NCI-H2196 treated with DMSO at 0.1 percent for 48 hours (cell line): ENCODE data around the gene ACIN1.

Source experiments
- DNase-seq: peaks from one replicate; lab custom pipeline; 2025; ENCODE audit not compliant: unreplicated experiment; lab: John Stamatoyannopoulos, UW

The ACIN1 gene, protein sequence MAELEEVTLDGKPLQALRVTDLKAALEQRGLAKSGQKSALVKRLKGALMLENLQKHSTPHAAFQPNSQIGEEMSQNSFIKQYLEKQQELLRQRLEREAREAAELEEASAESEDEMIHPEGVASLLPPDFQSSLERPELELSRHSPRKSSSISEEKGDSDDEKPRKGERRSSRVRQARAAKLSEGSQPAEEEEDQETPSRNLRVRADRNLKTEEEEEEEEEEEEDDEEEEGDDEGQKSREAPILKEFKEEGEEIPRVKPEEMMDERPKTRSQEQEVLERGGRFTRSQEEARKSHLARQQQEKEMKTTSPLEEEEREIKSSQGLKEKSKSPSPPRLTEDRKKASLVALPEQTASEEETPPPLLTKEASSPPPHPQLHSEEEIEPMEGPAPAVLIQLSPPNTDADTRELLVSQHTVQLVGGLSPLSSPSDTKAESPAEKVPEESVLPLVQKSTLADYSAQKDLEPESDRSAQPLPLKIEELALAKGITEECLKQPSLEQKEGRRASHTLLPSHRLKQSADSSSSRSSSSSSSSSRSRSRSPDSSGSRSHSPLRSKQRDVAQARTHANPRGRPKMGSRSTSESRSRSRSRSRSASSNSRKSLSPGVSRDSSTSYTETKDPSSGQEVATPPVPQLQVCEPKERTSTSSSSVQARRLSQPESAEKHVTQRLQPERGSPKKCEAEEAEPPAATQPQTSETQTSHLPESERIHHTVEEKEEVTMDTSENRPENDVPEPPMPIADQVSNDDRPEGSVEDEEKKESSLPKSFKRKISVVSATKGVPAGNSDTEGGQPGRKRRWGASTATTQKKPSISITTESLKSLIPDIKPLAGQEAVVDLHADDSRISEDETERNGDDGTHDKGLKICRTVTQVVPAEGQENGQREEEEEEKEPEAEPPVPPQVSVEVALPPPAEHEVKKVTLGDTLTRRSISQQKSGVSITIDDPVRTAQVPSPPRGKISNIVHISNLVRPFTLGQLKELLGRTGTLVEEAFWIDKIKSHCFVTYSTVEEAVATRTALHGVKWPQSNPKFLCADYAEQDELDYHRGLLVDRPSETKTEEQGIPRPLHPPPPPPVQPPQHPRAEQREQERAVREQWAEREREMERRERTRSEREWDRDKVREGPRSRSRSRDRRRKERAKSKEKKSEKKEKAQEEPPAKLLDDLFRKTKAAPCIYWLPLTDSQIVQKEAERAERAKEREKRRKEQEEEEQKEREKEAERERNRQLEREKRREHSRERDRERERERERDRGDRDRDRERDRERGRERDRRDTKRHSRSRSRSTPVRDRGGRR

DNA sequence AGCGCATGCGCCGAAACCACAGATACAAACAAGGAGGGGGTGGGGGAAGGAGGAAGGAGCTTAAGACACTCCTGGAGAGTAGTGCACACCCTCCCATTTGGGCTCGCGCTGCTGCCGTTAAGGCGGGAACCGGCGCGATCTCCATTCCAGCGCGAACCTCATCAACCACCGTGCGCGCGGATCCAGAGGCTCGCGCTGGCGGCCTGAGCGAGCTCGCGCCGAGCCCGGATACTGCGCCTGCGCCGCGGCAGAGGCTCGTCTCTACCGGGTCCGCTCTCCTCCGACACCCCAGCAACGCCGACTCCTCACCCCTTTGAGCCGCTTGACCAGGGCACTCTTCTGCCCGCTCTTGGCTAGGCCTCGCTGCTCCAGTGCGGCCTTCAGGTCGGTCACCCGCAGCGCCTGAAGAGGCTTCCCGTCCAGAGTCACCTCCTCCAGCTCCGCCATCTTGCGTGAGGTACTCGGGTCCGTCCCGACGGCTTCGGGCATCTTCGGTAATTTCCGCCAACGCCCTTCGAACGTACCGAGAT lies at the start of gene ACIN1:
TSS of gene ACIN1 (minus strand) at position 471 of the 530 bp plus-strand sequence. CDS start at position 447, 24 bp downstream.
- no peak for DNase-seq

DNA sequence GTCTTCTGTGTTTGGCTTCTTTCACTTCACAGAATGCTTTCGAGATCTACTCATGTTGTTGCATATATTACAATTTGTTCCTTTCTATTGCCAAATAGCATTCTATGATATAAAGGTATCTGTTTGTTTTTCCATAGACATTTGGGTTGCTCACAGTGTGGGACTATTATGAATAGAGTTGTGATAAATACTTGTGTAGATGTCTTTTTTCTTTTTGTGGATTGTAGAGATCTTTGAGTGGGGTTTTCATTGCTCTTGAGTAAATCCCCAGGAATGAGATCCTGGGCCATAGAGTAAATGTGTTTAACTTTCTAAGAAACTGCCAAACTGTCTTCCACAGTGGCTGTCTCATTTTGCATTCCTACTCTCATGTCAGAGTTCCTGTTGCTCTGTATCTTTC lies 49.0 kb upstream of the ACIN1 start:
- no peak for DNase-seq

DNA sequence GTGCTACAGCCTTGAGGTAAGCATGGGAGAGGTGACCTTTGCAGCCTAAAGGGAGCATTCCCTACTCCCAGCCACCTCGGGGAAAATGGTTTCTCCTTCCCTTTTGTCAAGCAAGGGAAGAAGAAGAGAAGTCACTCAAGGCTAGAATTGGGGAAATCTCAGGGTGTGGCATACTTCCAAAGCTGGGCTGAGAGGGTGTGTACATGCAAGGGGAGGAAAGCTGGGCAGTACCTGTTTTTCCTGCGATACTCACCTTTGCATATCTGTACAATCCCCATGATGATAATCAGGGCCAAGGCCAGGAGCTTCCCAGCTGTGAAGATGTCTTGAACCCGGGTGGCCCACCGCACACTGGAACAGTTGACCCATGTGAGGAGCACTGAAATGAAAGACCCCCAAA lies 47.9 kb upstream of the ACIN1 start:
- DNase-seq, result no peak

DNA sequence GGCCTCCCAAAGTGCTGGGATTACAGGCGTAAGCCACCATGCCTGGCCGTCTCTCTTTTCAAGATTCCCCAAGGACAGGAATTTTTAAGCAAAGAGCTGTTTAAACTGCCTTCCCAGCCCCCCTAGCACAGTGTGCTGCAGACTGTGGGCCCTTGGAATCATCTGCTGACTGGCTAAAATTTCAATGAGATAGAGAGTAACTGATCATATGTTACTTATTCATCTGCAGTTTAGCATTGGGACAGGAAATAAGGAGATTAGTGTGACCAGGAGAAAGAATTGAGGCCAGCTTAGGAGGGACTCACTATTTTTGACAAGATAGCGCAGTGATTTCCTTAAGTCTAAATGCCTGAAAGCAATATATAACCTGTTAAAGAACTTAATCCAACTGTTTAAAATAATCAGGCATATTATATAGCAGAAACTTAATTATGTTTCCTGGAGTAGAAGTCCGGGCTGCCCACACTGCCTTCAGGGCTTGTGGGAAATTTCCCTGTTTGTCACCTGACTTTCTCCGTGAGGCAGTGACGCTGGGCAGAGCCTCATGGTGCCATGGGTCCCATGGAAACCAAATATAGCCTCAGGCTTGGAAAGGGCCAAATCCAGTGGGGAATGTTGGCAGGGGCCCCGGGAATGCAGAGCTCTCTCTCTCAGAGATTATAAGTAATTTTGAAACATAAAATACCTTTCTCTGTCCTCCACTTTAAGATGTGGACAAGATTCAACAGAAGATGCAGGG lies 46.9 kb upstream of the ACIN1 start:
- DNase-seq, result no peak

DNA sequence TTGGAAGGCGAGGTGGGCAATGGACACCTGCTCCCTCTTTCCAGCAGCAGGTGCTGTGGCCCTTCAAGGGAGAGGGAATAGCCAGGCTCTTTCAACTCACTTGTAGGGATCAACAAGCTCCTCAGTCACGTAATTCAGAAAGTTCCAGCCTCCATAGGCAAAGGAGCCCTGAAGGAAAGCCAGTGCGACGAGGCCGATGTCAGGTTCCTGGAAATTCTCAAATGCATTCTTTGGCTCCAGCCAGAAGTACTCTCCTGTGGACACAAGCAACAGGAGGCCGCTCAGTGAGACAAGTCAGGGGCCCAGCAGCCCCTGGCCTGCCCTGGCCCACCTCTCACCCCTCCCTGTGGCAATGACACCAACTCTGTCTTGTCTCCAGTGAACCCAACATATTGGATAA lies 45.4 kb upstream of the ACIN1 start:
- no peak for DNase-seq

DNA sequence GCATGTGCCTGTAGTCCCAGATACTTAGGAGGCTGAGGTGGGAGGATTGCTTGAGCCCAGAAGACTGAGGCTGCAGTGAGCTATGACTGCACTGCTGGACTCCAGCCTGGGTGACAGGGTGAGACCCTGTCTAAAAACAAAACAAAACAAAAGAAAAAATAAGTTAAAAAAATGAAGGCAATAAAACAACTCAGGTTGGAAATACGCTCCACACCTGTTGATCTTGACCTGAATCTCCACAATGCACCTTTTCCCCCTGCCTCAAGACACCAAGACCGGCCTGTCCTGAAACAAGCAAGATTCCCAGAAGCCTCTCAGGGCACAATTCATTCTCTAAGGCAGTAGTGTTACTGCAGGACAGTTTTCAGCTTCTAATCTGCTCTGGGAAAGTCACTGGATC lies 44.9 kb upstream of the ACIN1 start:
- no peak for DNase-seq

DNA sequence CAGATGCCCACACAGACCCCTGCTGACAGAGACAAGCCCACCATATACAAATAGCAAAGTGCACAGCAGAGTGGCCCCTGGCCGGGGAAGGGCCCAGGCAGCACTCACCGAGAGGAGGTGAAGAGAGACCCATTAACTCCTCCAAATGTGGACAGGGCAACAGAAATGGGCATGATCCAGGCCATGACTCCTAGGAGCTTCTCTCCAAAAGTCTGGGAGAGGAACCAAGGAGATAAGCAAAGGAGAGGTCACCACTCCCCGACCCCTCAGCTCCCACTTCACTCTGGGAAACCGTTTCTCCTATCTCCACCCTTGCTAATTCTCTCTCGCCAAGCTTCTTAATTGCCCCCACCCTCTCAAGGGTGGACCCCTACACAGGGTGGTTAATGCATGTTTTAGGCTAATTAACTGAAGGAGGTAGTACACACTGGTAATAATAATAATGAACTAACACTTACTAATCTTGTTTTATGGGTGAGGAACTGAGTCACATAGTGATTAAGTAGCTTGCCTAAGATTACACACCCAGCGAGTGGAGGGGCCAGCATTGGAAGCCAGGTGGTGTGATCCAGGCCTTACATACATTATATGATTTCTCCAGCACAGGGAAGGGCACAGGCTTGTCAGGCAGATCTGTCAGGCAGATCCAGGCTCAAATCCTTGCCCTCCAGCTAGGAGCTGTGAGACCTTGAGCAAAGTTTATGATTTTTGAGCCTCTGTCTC lies 43.0 kb upstream of the ACIN1 start:
- DNase-seq, result no peak

DNA sequence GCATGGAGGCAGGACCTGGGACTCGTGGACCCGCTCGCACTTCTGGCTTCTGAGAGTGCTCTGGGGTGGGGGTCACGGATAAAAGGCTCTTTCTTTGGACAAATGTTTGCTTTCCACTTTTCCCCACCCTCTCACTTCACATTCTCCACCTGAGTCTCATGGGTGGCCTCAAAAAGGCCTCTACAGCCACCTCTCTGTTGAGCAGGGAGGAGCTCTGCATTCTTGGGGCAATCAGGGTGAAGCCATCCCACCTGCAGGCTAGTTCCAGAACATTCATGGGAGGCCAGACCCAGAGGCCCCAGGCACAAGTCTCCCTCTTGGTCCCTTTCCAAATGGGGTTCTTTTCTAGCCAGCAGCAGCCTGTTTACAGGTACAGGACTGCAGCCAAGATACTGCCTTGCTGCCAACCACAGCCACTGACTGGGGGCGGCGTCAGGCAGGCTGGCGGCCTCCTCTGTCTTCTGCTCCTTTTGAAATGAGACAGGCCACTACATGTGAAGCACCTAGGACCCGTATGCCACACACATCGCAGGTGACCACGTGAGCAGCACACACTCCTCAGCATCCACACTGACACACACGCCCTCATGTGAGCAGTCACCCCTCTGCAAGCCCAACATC lies 42.4 kb upstream of the ACIN1 start:
- DNase-seq, result peak; percentile 36

DNA sequence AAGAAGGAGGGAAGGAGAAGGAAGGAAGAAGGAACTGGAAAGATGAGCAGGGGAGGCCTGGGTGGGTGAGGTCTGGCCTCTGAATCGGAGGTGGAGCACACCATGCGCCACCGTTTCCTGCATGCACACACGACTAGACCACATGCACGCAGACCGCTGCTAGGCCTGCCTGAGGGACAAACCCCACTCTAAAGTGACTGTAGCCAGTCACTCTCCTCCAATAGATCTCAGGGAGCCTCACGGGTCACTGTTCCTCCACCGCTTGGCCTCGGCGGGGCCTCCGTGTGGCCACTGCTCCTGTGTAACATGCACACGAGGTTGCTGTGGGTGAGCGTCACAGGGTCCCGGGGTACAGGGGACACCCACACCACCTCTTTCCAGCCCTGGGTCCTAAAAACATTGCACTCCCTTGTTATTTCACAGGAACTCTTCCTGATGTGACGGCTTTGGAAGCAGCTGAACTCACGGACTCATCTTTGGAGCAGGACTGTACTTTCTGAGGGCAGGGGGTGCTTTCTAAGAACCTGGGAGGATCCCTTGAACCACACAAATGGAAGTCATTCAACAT lies 41.7 kb upstream of the ACIN1 start:
- DNase-seq, result no peak

DNA sequence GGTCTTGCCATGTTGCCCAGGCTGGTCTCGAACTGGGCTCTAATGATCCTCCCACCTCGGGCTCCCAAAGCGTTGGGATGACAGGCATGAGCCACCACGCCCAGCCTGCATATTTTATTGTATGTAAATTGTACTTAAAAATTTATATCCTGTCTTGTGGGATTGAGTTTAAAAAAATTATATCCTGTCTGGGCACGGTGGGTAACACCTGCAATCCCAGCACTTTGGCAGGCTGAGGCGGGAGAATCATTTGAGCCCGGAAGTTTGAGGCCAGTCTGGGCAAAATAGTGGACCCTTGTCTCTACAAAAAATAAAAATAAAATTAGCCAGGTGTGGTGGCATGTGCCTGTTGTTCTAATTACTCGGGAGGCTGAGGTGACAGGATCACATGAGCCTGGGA lies 38.0 kb upstream of the ACIN1 start:
- no peak for DNase-seq

DNA sequence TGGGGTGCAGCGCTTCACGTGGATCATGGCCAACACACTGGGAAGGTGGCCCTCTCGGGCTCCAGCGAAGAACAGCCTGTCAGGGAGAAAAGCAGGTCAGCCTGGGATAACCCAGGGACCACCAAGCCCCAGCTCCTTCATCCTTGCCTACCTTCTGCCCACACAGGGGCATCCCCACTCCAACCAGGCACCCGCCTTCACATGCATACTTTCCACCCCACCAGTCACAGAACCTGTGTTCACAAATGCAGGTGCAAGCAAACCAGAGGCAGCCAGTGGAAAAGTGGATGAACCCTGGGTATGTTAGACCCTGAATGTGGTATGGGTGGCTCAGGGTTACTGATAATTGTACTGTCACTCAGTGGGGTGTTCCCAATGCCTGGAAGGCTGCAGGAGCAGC lies 36.5 kb upstream of the ACIN1 start:
- DNase-seq, result no peak

DNA sequence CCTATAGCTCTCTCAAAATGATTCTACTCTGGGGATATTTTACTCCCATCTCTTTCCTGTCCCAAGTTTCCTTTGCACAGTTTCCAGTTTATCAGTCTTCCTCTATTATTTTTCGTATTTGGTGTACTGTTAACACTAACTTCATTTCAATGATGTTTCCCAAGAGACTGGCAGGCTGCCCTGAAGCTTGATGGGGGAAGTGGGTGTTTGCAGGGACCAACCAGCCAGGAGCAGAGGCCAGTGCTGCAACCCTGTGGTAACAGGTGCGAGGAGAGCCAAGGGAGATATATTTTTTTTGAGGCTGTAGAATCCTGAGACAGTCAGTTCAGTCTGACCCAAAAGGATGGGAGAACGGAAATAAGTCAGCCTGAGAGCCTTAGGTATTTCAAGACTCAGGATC lies 35.9 kb upstream of the ACIN1 start:
- no peak for DNase-seq

DNA sequence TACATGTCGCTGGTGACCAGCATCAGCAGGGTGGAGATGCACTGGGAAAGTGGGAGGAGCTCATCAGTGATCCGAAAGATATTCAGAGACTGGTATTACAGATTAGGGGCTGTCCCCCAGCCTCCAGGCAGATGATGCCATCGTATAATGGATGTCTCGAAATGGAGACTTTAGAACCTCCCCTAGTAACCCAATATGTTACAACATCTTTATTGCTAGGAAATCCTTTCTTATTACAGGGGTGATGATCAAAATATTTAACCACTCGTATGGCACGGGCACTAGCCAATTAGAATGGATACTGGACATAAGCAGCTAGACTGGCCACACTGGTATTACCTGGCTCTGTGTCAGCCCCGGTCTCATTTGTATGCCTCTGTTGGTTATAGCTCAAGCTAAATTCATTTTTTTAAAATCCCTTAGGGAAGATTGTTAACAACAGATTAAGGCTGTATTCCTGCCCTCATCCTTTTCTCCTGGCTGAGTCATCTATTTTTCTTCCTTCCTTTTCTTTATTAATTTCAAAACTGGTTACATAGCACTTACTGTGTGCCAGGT lies 34.9 kb upstream of the ACIN1 start:
- DNase-seq, result no peak

DNA sequence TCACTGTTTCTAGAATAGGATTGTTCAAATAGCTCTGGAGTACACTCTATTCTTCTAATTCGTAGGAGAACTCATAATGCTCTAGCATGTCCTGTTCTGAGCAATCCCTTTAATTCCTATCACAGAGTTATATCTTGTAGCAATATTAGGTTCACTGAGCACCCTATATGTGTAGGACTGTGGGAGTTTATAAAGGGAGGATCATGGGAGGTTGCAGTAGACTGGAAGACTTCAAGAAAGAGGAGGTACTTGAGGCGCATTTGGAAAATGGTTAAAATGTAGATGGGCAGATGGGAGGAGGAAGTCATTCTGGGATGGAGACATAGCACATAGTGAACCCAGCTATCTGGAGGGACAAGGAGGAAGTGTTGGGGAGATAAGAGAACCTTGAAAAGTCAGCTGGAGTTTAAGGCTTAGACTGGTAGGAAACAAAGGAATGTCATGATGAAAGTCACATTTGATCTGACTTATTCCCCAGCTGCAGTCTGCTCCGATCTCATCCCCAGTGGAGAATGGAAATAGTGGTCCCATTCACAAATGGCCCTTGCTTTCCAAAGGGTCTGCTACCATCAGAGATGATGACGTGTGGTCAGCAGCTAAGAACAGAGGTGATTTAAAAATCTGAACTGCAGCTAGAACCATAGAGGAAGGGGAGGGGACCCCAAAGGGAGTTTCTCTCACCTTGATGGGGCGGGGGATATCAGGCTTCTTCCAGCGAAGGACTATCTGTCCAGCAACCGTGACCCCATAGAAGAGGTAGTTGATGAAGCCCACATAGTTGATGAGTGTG lies 34.2 kb upstream of the ACIN1 start:
- DNase-seq, result no peak

DNA sequence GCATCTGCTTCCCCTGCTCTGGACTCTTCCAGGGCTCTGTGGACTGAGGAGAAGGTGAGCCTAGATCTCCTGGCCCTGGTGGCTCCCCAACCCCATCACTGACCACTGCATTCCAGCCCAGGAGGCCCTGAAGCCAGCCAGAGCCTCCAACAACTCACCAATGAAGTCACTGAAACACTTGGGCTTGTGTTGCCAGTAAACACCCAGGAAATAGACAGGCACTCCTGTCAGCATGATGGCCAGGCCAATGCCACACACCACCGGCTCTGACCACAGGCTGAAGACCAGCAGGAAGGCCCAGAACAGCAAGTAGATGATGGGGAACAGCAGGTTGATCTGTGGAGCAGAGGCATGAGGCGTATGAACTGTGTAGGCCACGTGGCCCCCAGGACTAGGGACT lies 32.9 kb upstream of the ACIN1 start:
- no peak for DNase-seq

DNA sequence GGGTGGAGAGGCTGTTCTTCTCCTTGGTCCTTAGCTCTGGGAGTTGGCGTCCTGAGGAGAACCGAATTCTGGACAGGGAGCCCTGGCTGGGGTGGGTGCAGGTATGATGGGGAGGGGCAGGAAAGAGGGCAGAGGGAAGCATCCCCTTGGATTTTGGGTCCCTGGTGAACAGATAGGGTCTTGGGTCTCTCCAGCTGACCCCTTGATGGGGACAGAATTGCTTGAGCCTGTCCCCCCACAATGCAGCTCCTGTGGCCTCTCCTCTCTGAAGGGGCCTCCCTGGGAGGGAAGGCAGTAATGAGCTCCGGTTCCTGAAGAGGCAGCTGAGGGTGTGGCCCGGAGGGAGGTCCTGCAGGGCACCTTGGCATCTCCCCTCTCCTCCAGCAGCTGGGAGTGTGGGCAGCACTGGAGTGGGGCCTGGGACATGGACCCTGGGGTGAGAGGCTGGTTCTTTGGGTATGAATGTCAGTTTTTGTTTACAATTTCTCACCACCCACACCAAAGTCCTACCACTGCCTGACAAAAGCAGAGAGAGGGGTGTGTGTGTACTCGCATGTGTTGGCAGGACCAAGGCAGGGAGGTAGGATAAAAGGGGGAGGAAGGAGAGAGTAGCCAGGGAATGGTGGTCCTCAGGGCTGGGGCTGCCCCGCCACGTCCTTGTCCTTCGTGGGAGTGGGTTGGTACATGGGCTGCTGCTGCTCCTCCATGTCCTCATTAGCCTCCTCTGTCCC lies 31.8 kb upstream of the ACIN1 start:
- no peak for DNase-seq

DNA sequence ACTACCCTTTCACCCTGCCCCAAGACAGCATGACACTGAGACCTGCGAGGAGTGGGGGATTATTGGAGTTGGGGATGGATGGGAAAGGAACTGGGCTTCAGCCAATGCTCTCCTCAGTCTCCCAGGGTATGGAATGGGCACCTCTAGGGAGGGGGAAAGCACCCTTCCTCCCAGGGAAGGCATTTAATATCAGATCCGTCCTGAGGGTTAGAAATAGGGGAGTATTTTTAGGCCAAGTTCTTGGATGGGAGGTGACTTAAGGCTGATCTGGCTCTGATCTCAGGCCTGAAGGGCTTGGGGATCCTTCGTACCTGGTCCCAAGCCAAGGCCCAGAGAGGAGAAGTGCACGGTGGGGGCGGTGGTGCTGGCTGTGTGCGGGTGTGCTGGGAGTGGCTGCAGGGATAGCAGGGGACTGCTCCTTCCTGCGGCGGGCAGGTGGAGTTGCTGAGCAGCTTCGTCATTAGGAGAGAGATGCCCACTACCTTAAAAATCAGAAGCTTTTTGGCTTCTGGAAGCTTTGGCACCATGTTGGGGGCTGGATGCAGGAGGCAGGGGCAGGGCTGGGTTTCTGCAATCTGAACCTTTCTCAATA lies 31.1 kb upstream of the ACIN1 start:
- DNase-seq, result no peak
